Measurements from ENCODE around the gene PPIP5K2. TPM values are rescaled to one million over a fixed set of nuclear protein-coding genes. Genes with fewer than 3 reads are reported as not detected.
A peak's percentile ranks its signal among the peaks of the same experiment; 100 is the strongest.
"Not testable (repeated sequence)": the region's sequence is repeated elsewhere in the genome, so short reads cannot be mapped to it uniquely, and the experiment has no call there.

The PPIP5K2 gene
- total RNA-seq, 2 experiments from 2014 or later, result 53.7 to 66.6 TPM

DNA sequence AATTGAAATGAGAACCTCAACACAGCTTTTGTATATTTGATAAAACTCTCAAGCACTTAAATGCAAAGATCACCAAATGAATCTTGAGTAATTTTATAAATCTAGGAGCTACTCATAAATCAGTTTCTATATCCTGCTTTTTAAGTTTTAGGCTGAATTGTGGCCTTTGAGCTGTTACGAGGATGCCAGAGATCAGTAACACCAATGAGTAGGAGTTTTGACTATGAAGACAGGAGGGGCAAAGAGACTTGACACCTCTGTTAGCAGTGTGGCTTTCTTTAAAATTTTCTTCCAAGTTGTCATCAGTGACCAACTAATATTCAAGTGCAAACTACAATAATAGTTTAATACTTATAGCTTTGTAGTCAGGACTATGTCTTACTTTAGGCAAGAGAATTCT is 12.6 kb downstream of the PPIP5K2 start:
- no peak overlapping the region for H3K27ac Mint-ChIP-seq
- H3K27me3 Mint-ChIP-seq, result no peaks in the 10 kb centered on the region
- peaks cover 17% of the 10 kb centered on the region for H3K36me3 Mint-ChIP-seq (ENCODE audit: low read depth)
- H3K4me1 Mint-ChIP-seq, result peaks cover 7% of the 10 kb centered on the region
- ChIA-PET POLR2A (interaction anchor here (2.7 kb wide), 1 partner anchor 13 kb away, joined by 14 read pairs; the partner anchor contains the start of genes GIN1 and PPIP5K2), CTCF (no interaction called here)
- no peaks in the 10 kb centered on the region for H3K9me3 Mint-ChIP-seq
- H3K4me3 Mint-ChIP-seq, result no peak overlapping the region
- DNase-seq, result no peak

DNA sequence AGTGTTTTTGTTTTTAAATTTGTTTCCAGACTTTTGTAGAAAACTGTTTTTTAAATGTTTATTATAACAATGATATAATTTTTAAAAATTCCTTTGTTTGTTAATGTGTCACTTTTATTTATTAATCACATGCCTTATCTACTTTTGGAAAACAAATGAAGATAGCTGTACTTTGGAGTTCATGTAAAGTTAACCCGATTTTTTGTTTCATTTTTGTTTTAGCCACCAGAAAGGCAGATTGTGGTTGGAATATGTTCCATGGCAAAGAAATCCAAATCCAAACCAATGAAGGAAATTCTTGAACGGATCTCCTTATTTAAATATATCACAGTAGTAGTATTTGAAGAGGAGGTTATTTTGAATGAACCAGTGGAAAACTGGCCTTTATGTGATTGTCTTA is 13.1 kb downstream of the PPIP5K2 start:
- Mint-ChIP-seq H3K27ac (no peak overlapping the region), H3K27me3 (no peaks in the 10 kb centered on the region), H3K9me3 (no peaks in the 10 kb centered on the region), H3K4me3 (no peak overlapping the region), H3K36me3 (ENCODE audit: low read depth) (peaks cover 17% of the 10 kb centered on the region), H3K4me1 (peaks cover 7% of the 10 kb centered on the region)
- ChIA-PET POLR2A (interaction anchor here (2.7 kb wide), 1 partner anchor 13 kb away, joined by 14 read pairs; the partner anchor contains the start of genes GIN1 and PPIP5K2), CTCF (no interaction called here)
- no peak for DNase-seq

DNA sequence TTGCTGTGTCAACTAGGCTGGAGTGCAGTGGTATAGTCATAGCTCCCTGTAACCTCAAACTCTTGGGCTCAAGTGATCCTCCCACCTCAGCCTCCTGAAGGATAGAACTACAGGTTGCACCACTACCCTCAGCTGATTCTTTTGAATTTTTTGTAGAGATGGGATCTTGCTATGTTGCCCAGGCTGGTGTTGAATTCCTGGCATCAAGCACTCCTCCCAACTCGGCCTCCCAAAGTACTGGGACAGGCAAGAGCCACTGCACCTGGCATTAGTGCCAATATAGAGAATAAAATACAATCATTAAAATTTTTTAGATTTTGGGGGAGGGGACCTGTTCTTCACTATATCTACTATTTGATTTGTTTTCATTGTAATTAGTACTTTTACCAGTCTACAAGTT is 15.4 kb downstream of the PPIP5K2 start:
- H3K9me3 Mint-ChIP-seq, result no peaks in the 10 kb centered on the region
- no peak overlapping the region for H3K27ac Mint-ChIP-seq
- H3K27me3 Mint-ChIP-seq, result no peaks in the 10 kb centered on the region
- no peak overlapping the region for H3K4me3 Mint-ChIP-seq
- POLR2A ChIA-PET, result no interaction called here
- H3K4me1 Mint-ChIP-seq, result peaks cover 7% of the 10 kb centered on the region
- peaks cover 25% of the 10 kb centered on the region for H3K36me3 Mint-ChIP-seq (ENCODE audit: low read depth)
- CTCF ChIA-PET, result no interaction called here
- DNase-seq, result no peak

DNA sequence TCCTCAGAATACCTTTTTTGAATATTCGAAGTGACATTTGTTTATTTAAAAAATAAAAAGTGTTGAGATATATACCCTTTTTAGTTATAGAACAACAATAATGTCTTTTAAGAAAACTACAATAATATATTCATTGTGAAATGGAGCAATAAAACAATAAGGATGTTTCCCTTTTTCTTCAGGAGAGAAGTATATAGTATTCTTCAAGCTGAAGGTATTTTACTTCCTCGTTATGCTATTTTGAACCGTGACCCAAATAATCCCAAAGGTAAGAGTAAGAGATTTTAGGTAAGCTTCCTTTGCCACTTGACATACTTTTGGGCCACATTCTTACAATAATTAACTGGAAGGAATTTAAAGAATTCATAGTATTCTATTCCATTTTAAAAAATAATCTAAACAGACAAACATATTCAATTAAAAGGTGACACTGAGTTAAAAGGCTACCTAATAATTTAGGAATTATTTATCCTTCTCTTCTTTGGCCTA is 18.1 kb downstream of the PPIP5K2 start:
- Mint-ChIP-seq H3K9me3 (no peaks in the 10 kb centered on the region), H3K4me1 (peaks cover 3% of the 10 kb centered on the region), H3K4me3 (no peak overlapping the region), H3K36me3 (ENCODE audit: low read depth) (peaks cover 31% of the 10 kb centered on the region), H3K27me3 (no peaks in the 10 kb centered on the region), H3K27ac (no peak overlapping the region)
- CTCF ChIA-PET, result interaction anchor here (0.7 to 2.3 kb wide), 6 partner anchors 11 to 456 kb away, joined by 3 to 23 read pairs (median 8); partner anchors contain the start of genes GIN1 and PPIP5K2
- POLR2A ChIA-PET, result interaction anchor here (1.7 kb wide), 1 partner anchor 18 kb away, joined by 5 read pairs; the partner anchor contains the start of genes GIN1 and PPIP5K2
- DNase-seq, result no peak

DNA sequence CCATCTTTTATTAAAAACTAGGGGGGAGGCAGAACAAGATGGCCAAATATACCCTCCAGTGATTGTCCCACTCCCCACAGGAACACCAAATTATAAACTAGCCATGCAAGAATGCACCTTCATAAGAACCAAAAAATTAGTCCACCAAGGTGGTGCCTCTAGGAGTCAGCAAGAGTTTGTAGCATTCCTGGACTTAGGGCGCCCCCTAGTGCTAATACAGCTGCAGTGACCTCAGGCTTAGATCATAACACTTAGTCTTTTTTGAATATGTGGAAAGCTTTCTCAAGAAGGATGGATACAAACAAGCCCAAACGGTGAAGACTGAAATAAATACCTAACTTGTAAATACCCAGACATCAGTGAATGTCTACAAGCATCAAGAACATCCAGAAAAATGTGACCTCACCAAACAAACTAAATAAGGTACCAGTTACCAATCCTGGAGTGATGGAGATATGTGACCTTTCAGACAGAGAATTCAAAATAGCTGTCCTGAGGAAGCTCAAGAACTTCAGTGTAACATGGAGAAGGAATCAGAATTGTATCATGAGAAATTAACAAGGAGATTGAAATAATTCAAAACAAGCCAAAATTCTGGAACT is 19.3 kb downstream of the PPIP5K2 start:
- ChIA-PET POLR2A (interaction anchor here (1.4 kb wide), 1 partner anchor 19 kb away, joined by 3 read pairs; the partner anchor contains the start of gene PPIP5K2), CTCF (interaction anchor here (0.6 to 2.3 kb wide), 15 partner anchors 10 to 555 kb away, joined by 3 to 23 read pairs (median 3); partner anchors contain the start of genes GIN1 and PPIP5K2)
- H3K27ac Mint-ChIP-seq, result no peak overlapping the region
- H3K4me1 Mint-ChIP-seq, result peaks cover 2% of the 10 kb centered on the region
- peak; percentile 83 for DNase-seq
- no peaks in the 10 kb centered on the region for H3K27me3 Mint-ChIP-seq
- no peaks in the 10 kb centered on the region for H3K9me3 Mint-ChIP-seq
- H3K36me3 Mint-ChIP-seq (ENCODE audit: low read depth), result peaks cover 31% of the 10 kb centered on the region
- no peak overlapping the region for H3K4me3 Mint-ChIP-seq

DNA sequence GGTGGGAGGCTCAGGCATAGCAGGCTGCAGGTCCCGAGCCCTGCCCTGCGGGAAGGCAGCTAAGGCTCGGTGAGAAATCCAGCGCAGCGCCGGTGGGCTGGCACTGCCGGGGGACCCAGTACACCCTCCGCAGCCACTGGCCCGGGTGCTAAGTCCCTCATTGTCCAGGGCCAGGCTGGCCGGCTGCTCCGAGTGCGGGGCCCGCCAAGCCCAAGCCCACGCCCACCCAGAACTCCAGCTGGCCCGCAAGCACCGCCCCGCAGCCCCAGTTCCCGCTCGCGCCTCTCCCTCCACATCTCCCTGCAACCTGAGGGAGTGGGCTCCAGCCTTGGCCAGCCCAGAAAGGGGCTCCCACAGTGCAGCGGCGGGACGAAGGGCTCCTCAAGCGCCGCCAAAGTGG is 22.0 kb downstream of the PPIP5K2 start:
- H3K36me3 Mint-ChIP-seq (ENCODE audit: low read depth), result peaks cover 28% of the 10 kb centered on the region
- H3K4me3 Mint-ChIP-seq, POLR2A ChIA-PET, H3K4me1 Mint-ChIP-seq, H3K27me3 Mint-ChIP-seq, H3K9me3 Mint-ChIP-seq, H3K27ac Mint-ChIP-seq, CTCF ChIA-PET, DNase-seq: not testable (repeated sequence)

DNA sequence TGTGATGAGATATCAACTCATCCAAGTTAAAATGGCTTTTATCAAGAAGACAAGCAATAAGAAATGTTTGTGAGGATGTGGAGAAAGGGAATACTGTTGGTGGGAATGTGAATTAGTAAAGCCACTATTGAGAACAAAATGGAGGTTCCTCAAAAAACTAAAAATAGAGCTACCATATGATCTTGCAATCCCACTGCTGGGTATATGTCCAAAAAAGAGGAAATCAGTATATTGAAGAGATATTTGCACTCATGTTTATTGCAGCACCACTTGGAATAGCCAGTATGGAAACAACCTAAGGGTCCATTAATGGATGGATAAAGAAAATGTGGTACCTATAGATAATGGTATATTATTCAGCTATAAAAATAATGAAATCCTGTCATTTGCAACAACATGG is 25.1 kb downstream of the PPIP5K2 start:
- Mint-ChIP-seq H3K4me3 (no peak overlapping the region), H3K36me3 (ENCODE audit: low read depth) (peaks cover 19% of the 10 kb centered on the region), H3K4me1 (no peaks in the 10 kb centered on the region), H3K27me3 (no peaks in the 10 kb centered on the region), H3K9me3 (no peaks in the 10 kb centered on the region), H3K27ac (no peak overlapping the region)
- DNase-seq, result no peak
- POLR2A ChIA-PET, result no interaction called here
- CTCF ChIA-PET, result interaction anchor here (1.8 kb wide), 1 partner anchor 80 kb away, joined by 6 read pairs; no protein-coding TSS in a partner anchor

DNA sequence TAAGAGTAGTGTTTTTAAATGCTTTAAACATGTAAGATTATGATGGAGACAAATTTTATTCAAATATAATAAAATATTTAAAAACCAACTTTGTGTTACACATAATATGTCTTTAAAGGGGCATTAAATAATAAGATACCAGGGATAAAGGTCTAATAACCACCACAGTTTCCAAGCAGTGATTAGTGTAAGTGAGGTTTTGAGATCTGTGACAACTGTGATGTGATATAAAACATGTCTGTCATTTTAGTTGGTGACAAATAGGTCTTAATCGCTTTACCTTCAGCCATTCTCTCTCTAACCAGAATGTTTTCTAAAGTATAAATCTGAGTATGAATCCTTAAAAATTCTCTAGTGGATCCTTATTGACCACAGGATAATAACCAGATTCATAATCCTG is 28.1 kb downstream of the PPIP5K2 start:
- POLR2A ChIA-PET, result no interaction called here
- no peaks in the 10 kb centered on the region for H3K9me3 Mint-ChIP-seq
- no peaks in the 10 kb centered on the region for H3K27me3 Mint-ChIP-seq

DNA sequence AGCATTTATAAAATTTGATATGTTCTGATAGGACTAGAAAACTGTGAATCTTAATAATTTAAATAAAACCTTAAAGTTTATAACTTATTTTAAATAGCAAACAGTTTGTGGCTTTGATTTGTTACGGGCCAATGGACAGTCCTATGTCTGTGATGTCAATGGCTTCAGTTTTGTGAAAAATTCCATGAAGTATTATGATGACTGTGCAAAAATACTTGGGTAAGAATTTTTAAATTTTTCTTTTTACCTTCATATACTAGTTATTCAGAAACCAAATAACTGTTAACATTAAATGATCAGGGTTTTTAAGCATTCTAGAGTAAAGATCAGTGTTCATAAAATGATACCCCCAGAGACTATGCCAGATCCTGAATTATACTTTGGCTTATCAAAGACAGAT is 31.1 kb downstream of the PPIP5K2 start:
- DNase-seq, result no peak
- H3K27ac Mint-ChIP-seq, result no peak overlapping the region
- H3K4me1 Mint-ChIP-seq, result peaks cover 2% of the 10 kb centered on the region
- peaks cover 25% of the 10 kb centered on the region for H3K36me3 Mint-ChIP-seq (ENCODE audit: low read depth)
- H3K9me3 Mint-ChIP-seq, result no peaks in the 10 kb centered on the region
- ChIA-PET CTCF (no interaction called here), POLR2A (no interaction called here)
- H3K4me3 Mint-ChIP-seq, result no peak overlapping the region
- H3K27me3 Mint-ChIP-seq, result no peaks in the 10 kb centered on the region

More for the DNA sequence above, 28.1 kb downstream of the PPIP5K2 start:
- CTCF ChIA-PET, result no interaction called here
- Mint-ChIP-seq H3K36me3 (ENCODE audit: low read depth) (peaks cover 13% of the 10 kb centered on the region), H3K4me1 (no peaks in the 10 kb centered on the region), H3K27ac (no peak overlapping the region), H3K4me3 (no peak overlapping the region)
- no peak for DNase-seq

DNA sequence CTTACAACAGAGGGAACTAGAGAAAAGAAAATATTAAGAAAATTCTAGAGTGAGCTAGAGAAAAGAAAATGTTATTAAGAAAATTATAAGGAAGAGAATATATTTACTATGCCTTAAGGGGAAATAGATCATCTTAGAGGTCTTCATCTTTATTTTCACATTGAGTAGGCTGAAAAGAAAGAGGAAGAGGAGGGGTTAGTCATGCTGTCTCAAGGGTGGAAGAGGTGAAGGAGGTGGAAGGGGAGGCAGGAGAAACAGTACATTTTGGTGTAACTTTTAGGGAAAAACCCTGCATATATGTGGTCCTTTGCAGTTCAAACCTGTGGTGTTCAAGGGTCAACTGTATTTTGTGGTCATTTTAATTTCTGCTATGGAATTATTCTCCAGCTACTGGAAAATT is 46.6 kb downstream of the PPIP5K2 start:
- no peak for DNase-seq
- Mint-ChIP-seq H3K27me3 (no peaks in the 10 kb centered on the region), H3K36me3 (ENCODE audit: low read depth) (peaks cover 32% of the 10 kb centered on the region), H3K4me1 (peaks cover 2% of the 10 kb centered on the region), H3K4me3 (no peak overlapping the region), H3K27ac (no peak overlapping the region), H3K9me3 (no peaks in the 10 kb centered on the region)
- ChIA-PET POLR2A (no interaction called here), CTCF (no interaction called here)

DNA sequence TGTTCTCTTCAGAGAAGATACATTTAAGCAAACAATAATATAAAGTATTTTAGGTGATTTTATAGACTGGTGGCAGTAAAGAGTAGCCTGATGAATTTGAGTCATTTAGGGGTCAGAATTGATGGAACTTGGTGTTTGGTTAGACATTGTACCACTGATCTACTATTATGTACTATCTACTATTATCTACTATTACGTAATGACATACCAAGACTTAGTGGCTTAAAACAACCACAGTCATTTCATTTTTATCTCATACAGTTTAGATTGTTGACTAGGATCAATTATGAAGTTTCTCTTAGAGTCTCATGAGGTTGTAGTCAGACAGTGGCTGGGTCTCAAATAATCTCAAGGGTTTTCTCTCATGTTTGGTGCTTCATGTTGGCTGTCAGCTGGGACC is 54.0 kb downstream of the PPIP5K2 start:
- POLR2A ChIA-PET, result no interaction called here

DNA sequence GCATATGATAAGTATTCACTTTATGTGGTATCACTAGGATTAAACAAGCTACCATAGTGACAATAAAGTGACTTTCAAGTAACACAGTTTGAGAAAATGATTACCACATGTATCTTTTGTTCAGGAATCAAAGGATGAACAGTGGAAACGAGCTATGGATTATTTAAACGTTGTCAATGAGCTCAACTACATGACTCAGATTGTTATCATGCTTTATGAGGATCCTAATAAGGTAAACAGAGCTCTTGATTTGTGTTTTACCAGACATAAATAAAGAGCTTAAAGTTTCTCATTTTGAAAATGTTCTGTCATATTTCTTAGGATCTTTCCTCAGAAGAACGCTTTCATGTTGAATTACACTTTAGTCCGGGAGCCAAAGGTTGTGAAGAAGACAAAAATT is 57.4 kb downstream of the PPIP5K2 start:
- ChIA-PET CTCF (interaction anchor here (1.0 kb wide), 2 partner anchors 19 to 47 kb away, joined by 3 read pairs; no protein-coding TSS in a partner anchor), POLR2A (no interaction called here)
- H3K4me3 Mint-ChIP-seq, result no peak overlapping the region
- H3K27ac Mint-ChIP-seq, result no peak overlapping the region
- H3K9me3 Mint-ChIP-seq, result no peaks in the 10 kb centered on the region
- no peaks in the 10 kb centered on the region for H3K4me1 Mint-ChIP-seq
- H3K27me3 Mint-ChIP-seq, result no peaks in the 10 kb centered on the region
- H3K36me3 Mint-ChIP-seq (ENCODE audit: low read depth), result peaks cover 21% of the 10 kb centered on the region
- no peak for DNase-seq

More for the DNA sequence above, 54.0 kb downstream of the PPIP5K2 start:
- CTCF ChIA-PET, result no interaction called here
- Mint-ChIP-seq H3K4me1 (no peaks in the 10 kb centered on the region), H3K27me3 (no peaks in the 10 kb centered on the region), H3K36me3 (ENCODE audit: low read depth) (peaks cover 13% of the 10 kb centered on the region), H3K27ac (no peak overlapping the region), H3K4me3 (no peak overlapping the region), H3K9me3 (no peaks in the 10 kb centered on the region)
- DNase-seq, result no peak

DNA sequence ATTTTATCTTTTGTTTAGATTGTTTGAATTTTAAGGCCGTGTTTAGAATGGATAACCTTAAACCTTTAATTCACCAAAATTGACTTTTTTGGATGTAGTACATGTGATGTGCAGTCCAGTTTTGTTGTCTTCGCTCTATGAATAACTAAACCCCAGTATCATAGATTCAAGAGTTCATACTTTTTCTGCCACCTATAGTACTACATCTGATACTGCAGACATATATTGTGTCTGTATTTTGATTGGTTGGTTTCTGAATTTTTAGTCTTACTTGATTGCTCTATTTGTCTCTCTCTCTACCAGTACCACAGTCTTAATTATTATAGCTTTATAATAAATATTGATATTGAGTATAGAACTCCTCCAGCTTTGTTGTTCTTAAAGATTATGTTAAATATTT is 58.1 kb downstream of the PPIP5K2 start:
- POLR2A ChIA-PET, result no interaction called here
- Mint-ChIP-seq H3K36me3 (ENCODE audit: low read depth) (peaks cover 24% of the 10 kb centered on the region), H3K9me3 (no peaks in the 10 kb centered on the region), H3K4me1 (no peaks in the 10 kb centered on the region), H3K4me3 (no peak overlapping the region), H3K27me3 (no peaks in the 10 kb centered on the region), H3K27ac (no peak overlapping the region)
- CTCF ChIA-PET, result interaction anchor here (1.0 kb wide), 2 partner anchors 19 to 47 kb away, joined by 3 read pairs; no protein-coding TSS in a partner anchor
- no peak for DNase-seq

DNA sequence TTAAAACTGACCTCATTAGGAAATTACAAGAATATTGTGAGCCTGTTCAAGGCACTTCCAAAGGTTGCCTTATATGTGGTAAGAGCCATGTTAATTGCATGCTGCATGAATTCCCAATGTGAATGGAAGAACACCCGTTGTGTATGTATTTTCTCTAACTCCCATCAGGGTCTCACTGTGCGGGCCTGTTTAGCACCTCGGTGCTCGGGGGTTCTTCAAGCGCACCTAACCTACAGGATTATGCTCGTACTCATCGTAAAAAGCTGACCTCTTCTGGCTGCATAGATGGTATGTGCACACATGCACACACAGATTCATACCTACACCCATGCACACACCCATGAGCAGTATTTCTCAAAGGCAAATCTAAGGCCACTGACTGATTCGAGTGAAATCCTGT is 66.1 kb downstream of the PPIP5K2 start:
- H3K27me3 Mint-ChIP-seq, result no peaks in the 10 kb centered on the region
- no peak overlapping the region for H3K27ac Mint-ChIP-seq
- H3K9me3 Mint-ChIP-seq, result no peaks in the 10 kb centered on the region
- H3K4me1 Mint-ChIP-seq, result peaks cover 7% of the 10 kb centered on the region
- H3K36me3 Mint-ChIP-seq (ENCODE audit: low read depth), result peaks cover 34% of the 10 kb centered on the region
- ChIA-PET POLR2A (no interaction called here), CTCF (no interaction called here)
- no peak for DNase-seq
- H3K4me3 Mint-ChIP-seq, result no peak overlapping the region
